NT2/D1 (cell line): ENCODE data around the gene MSL1.

Experiments used
- DNase-seq: peaks from one replicate; pipeline ENCODE4 v3.0.0-alpha.2; 2011; ENCODE audit warnings: low read depth, low spot score
- H3K27me3 ChIP-seq: 2 replicates; pipeline ENCODE4 v1.6.0; 2011; ENCODE audit warnings: mild to moderate bottlenecking; ENCODE audit not compliant: insufficient read length, insufficient read depth
- H3K36me3 ChIP-seq: 2 replicates; pipeline ENCODE4 v1.6.1; 2011; ENCODE audit warnings: mild to moderate bottlenecking, low read length, mixed read lengths; ENCODE audit not compliant: insufficient read depth, insufficient read length
- H3K4me1 ChIP-seq: 2 replicates; pipeline ENCODE4 v1.5.1; 2011; ENCODE audit not compliant: insufficient read depth, insufficient read length
- H3K4me3 ChIP-seq: 2 replicates; pipeline ENCODE4 v1.5.1; 2011; ENCODE audit warnings: low read depth; ENCODE audit not compliant: insufficient read length
- H3K9ac ChIP-seq: 2 replicates; pipeline ENCODE4 v1.6.0; 2011; ENCODE audit warnings: low read depth; ENCODE audit not compliant: insufficient read length
- H3K9me3 ChIP-seq: 2 replicates; pipeline ENCODE4 v1.5.1; 2011; ENCODE audit warnings: mild to moderate bottlenecking, low read length; ENCODE audit not compliant: insufficient read depth
- SUZ12 ChIP-seq: IDR thresholded peaks from 2 replicates; pipeline ENCODE4 v1.6.1; 2011; ENCODE audit not compliant: insufficient read length, insufficient read depth; ENCODE audit errors: extremely low read depth
- YY1 ChIP-seq: IDR thresholded peaks from 2 replicates; pipeline ENCODE4 v1.6.1; 2011; ENCODE audit not compliant: insufficient read length, insufficient read depth
- ZNF274 ChIP-seq: IDR thresholded peaks from 2 replicates; pipeline ENCODE4 v1.6.1; 2011; ENCODE audit warnings: mild to moderate bottlenecking, low read depth, low read length

Gene MSL1

DNA sequence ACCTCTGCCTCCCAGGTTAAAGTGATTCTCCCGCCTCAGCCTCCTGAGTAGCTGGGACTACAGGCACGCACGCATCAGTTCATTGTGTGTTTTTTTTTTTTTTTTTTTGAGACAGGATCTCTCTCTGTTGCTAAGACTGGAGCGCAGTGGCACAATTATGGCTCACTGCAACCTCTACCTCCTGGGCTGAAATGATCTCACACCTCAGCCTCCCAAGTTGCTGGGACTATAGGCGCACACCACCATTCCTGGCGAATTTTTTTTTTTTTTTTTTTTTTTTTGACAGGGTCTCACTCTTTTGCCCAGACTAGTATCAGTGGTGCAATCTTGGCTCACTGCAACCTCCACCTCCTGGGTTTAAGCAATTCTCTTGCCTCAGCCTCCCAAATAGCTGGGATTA, 37.7 kb downstream of the MSL1 start:
- no peak overlapping the region for H3K9ac ChIP-seq
- H3K27me3 ChIP-seq = no peaks in the 10 kb centered on the region
- no peak for TF ChIP-seq SUZ12
- TF ChIP-seq ZNF274 = no peak
- H3K9me3 ChIP-seq = no peaks in the 10 kb centered on the region
- H3K4me3 ChIP-seq = no peak overlapping the region
- no peaks in the 10 kb centered on the region for H3K4me1 ChIP-seq
- no peak for DNase-seq
- H3K36me3 ChIP-seq = peaks cover 70% of the 10 kb centered on the region

- Histone ChIP-seq H3K9ac (no peak overlapping the region), H3K4me3 (no peak overlapping the region), H3K9me3 (peaks cover 5% of the 10 kb centered on the region; the same call in 1 of the 2 replicates), H3K27me3 (no peaks in the 10 kb centered on the region), H3K4me1 (peaks cover 2% of the 10 kb centered on the region), H3K36me3 (peaks cover 95% of the 10 kb centered on the region)
- no peak for DNase-seq
- no peak for TF ChIP-seq SUZ12
- TF ChIP-seq YY1 = no peak
- TF ChIP-seq ZNF274 = no peak
Observed at GRCh38 chr17:40167685-40168261, 46.0 kb downstream of the MSL1 start.

DNA sequence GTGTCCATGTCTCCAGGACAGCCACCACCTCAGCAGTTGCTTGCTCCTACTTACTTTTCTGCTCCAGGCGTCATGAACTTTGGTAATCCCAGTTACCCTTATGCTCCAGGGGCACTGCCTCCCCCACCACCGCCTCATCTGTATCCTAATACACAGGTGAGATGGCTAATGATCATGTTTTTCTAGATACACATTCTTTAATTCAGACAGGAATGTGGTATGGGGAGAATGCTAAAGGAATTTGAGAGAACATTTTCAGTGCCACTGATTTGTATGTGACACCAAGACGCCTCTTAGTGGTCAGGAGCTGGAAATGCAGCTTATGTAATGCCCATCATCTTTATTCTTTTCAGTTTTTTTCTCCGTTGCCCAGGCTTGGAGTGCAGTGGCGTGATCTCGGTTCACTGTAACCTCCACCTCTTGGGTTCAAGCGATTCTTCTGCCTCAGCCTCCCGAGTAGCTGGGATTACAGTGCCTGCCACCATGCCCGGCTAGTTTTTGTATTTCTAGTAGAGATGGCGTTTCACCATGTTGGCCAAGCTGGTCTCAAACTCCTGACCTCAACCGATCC, 46.6 kb downstream of the MSL1 start:
- peaks cover 92% of the 10 kb centered on the region for H3K36me3 ChIP-seq
- no peak for TF ChIP-seq YY1
- TF ChIP-seq ZNF274 = no peak
- TF ChIP-seq SUZ12 = no peak

GRCh38 chr17:40170325-40170724, 48.6 kb downstream of the MSL1 start:
- H3K36me3 ChIP-seq = peaks cover 91% of the 10 kb centered on the region
- TF ChIP-seq SUZ12 (no peak), YY1 (no peak), ZNF274 (no peak)
- DNase-seq = no peak
- H3K4me3 ChIP-seq = no peak overlapping the region
- peaks cover 5% of the 10 kb centered on the region; the same call in 1 of the 2 replicates for H3K9me3 ChIP-seq
- H3K27me3 ChIP-seq = no peaks in the 10 kb centered on the region
- peaks cover 2% of the 10 kb centered on the region for H3K4me1 ChIP-seq
- no peak overlapping the region for H3K9ac ChIP-seq

More for the DNA sequence above, 46.6 kb downstream of the MSL1 start:
- Histone ChIP-seq H3K9me3 (peaks cover 5% of the 10 kb centered on the region; the same call in 1 of the 2 replicates), H3K4me3 (no peak overlapping the region), H3K27me3 (no peaks in the 10 kb centered on the region), H3K9ac (no peak overlapping the region), H3K4me1 (peaks cover 2% of the 10 kb centered on the region)
- peak; percentile 28 for DNase-seq

GRCh38 chr17:40171750-40172149, 50.0 kb downstream of the MSL1 start:
- no peak overlapping the region for H3K4me3 ChIP-seq

DNA sequence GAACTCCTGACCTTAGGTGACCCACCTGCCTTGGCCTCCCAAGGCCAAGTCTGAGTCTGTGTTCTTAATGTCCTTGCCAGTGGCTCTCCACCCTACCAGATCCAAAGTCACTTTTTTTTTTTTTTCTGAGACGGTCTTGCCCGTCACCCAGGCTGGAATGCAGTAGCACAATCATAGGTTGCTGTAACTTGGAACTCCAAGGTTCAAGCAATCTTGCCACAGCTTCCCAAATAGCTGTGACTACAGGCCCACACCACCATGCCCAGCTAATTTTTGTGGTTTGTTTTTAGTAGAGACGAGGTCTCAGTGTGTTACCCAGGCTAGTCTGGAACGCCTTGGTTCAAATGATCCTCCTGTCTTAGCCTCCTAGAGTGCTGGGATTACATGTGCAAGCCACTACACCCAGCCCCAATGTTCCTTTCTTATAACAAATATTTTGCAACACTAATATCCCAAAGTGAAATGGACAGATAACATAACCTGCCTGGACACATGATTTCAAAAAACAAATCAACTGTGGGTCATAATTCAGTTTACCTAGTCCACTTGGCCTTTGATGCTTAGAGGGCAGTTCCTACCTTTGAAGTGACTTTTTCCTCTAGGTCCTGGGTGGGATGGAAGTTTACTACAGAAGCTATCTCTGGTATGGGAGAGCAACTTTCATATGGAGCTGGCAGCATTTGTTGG, 51.5 kb downstream of the MSL1 start:
- H3K27me3 ChIP-seq = no peaks in the 10 kb centered on the region
- no peak overlapping the region for H3K4me3 ChIP-seq
- H3K36me3 ChIP-seq = peaks cover 78% of the 10 kb centered on the region
- peaks cover 5% of the 10 kb centered on the region; the same call in 1 of the 2 replicates for H3K9me3 ChIP-seq
- DNase-seq = no peak
- no peak overlapping the region for H3K9ac ChIP-seq
- H3K4me1 ChIP-seq = peaks cover 6% of the 10 kb centered on the region
- TF ChIP-seq YY1 (no peak), ZNF274 (no peak), SUZ12 (no peak)

More at GRCh38 chr17:40171750-40172149, 50.0 kb downstream of the MSL1 start:
- peaks cover 5% of the 10 kb centered on the region; the same call in 1 of the 2 replicates for H3K9me3 ChIP-seq
- no peak overlapping the region for H3K9ac ChIP-seq
- H3K36me3 ChIP-seq = peaks cover 89% of the 10 kb centered on the region
- peaks cover 4% of the 10 kb centered on the region for H3K4me1 ChIP-seq
- no peak for TF ChIP-seq ZNF274
- TF ChIP-seq SUZ12 = no peak
- TF ChIP-seq YY1 = no peak
- DNase-seq = no peak
- no peaks in the 10 kb centered on the region for H3K27me3 ChIP-seq

DNA sequence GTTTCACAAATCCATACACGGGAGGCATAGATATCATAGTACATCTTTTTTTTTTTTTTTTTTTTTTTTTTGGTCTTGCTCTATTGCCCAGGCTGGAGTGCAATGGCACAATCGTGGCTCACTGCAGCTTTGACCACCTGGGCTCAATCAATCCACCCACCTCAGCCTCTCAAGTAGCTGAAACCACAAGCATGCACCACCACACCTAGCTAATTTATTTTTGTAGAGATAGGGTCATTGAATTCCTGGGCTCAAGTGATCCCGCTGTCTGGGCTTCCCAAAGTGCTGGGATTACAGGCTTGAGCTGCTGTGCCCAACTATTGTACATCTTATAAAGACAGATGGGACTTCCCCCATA, 52.0 kb downstream of the MSL1 start:
- H3K9ac ChIP-seq = no peak overlapping the region
- no peak for DNase-seq
- peaks cover 11% of the 10 kb centered on the region for H3K4me1 ChIP-seq
- no peak overlapping the region for H3K4me3 ChIP-seq
- TF ChIP-seq YY1 (no peak), ZNF274 (no peak), SUZ12 (no peak)
- H3K27me3 ChIP-seq = no peaks in the 10 kb centered on the region
- H3K9me3 ChIP-seq = peaks cover 5% of the 10 kb centered on the region; the same call in 1 of the 2 replicates
- H3K36me3 ChIP-seq = peaks cover 73% of the 10 kb centered on the region
